HepG2 (cell line): Measurements from ENCODE around the gene SPDL1. TPM values are rescaled to one million over a fixed set of nuclear protein-coding genes. Genes with fewer than 3 reads are reported as not detected.
A peak's percentile ranks its signal among the peaks of the same experiment; 100 is the strongest.

Experiments used
- ADNP ChIP-seq: sonication (generic); formaldehyde crosslinking; IDR thresholded peaks from 2 replicates; pipeline ENCODE4 v1.4.0; 2020; ENCODE audit warnings: missing genetic modification reagents
- ASH2L ChIP-seq: fragments of 300-600, 200-600 bp; sonication (generic); IDR thresholded peaks from 2 replicates; pipeline ENCODE4 v1.7.0; 2017; ENCODE audit warnings: low read depth, mild to moderate bottlenecking, moderate library complexity, mixed read lengths, low read length; ENCODE audit not compliant: insufficient read length
- ATM ChIP-seq: fragments of 450-650 bp; IDR thresholded peaks from 2 replicates; pipeline ENCODE4 v1.7.1; 2017; ENCODE audit warnings: mild to moderate bottlenecking, borderline replicate concordance
- CC2D1A ChIP-seq: sonication (generic); formaldehyde crosslinking; IDR thresholded peaks from 2 replicates; pipeline ENCODE4 v1.8.1; 2023; ENCODE audit warnings: mild to moderate bottlenecking, missing genetic modification reagents
- CENPX ChIP-seq: sonication (generic); formaldehyde crosslinking; IDR thresholded peaks from 2 replicates; pipeline ENCODE4 v1.9.0; 2021; ENCODE audit warnings: mild to moderate bottlenecking, missing genetic modification reagents, moderate library complexity
- CERS6 ChIP-seq: sonication (generic); formaldehyde crosslinking; IDR thresholded peaks from 2 replicates; pipeline ENCODE4 v1.5.0; 2020; ENCODE audit warnings: missing genetic modification reagents
- ELF1 ChIP-seq: sonication (generic); formaldehyde crosslinking; IDR thresholded peaks from 2 replicates; pipeline ENCODE4 v1.4.0; 2020; ENCODE audit warnings: missing genetic modification reagents
- HDAC2 ChIP-seq: sonication (generic); formaldehyde crosslinking; IDR thresholded peaks from 2 replicates; pipeline ENCODE4 v1.4.0; 2020; ENCODE audit warnings: missing genetic modification reagents
- HDAC6 ChIP-seq: fragments of 200-600 bp; sonication (generic); IDR thresholded peaks from 2 replicates; pipeline ENCODE4 v1.7.0; 2017; ENCODE audit warnings: mild to moderate bottlenecking, antibody characterized with exemption, low read length, low read depth
- MBD4 ChIP-seq: IDR thresholded peaks from 2 replicates; pipeline ENCODE4 v1.6.1; 2012; ENCODE audit warnings: low read length, inconsistent platforms, borderline replicate concordance
- MED13 ChIP-seq: sonication (generic); formaldehyde crosslinking; IDR thresholded peaks from 2 replicates; pipeline ENCODE4 v1.5.0; 2020; ENCODE audit warnings: missing genetic modification reagents
- NR2F1 ChIP-seq, 2 experiments: fragments of 450-650 bp in 1 of 2; formaldehyde crosslinking in 1 of 2; IDR thresholded peaks; 2 replicates each; pipeline versions ENCODE4 v1.5.0 to v1.6.1; 2016 to 2020; ENCODE audit warnings: mild to moderate bottlenecking in 1 of 2, missing compliant biosample characterization in 1 of 2, missing genetic modification reagents in 1 of 2, moderate library complexity in 1 of 2
- PCBP1 ChIP-seq: fragments of 200-400 bp; formaldehyde crosslinking; IDR thresholded peaks from 2 replicates; pipeline ENCODE4 v1.6.1; 2017; ENCODE audit warnings: mild to moderate bottlenecking, low read depth, low read length, borderline replicate concordance
- POGZ ChIP-seq: sonication (generic); formaldehyde crosslinking; IDR thresholded peaks from 2 replicates; pipeline ENCODE4 v1.4.0; 2020; ENCODE audit warnings: mild to moderate bottlenecking, missing genetic modification reagents
- PPARG ChIP-seq: conservative IDR thresholded peaks from 2 replicates; pipeline ENCODE4 v1.6.1; 2016; ENCODE audit warnings: missing biosample characterization, missing genetic modification reagents
- PTBP1 ChIP-seq: fragments of 200-400 bp; formaldehyde crosslinking; IDR thresholded peaks from 2 replicates; pipeline ENCODE4 v1.6.1; 2018; ENCODE audit warnings: low read length, low read depth; ENCODE audit not compliant: poor library complexity, severe bottlenecking
- SALL1 ChIP-seq: sonication (generic); formaldehyde crosslinking; IDR thresholded peaks from 2 replicates; pipeline ENCODE4 v1.8.0; 2022; ENCODE audit warnings: mild to moderate bottlenecking, missing genetic modification reagents
- TSC22D2 ChIP-seq: sonication (generic); formaldehyde crosslinking; IDR thresholded peaks from 2 replicates; pipeline ENCODE4 v1.5.1; 2020; ENCODE audit warnings: missing genetic modification reagents, mild to moderate bottlenecking, borderline replicate concordance
- ZBTB1 ChIP-seq: sonication (generic); formaldehyde crosslinking; IDR thresholded peaks from 2 replicates; pipeline ENCODE4 v1.4.0; 2020; ENCODE audit warnings: missing genetic modification reagents, borderline replicate concordance
- ZBTB37 ChIP-seq: sonication (generic); formaldehyde crosslinking; IDR thresholded peaks from 2 replicates; pipeline ENCODE4 v1.4.0; 2020; ENCODE audit warnings: mild to moderate bottlenecking, missing genetic modification reagents
- ZMYM2 ChIP-seq: sonication (generic); formaldehyde crosslinking; IDR thresholded peaks from 2 replicates; pipeline ENCODE4 v1.8.0; 2022; ENCODE audit warnings: mild to moderate bottlenecking, missing genetic modification reagents
- ZNF20 ChIP-seq: sonication (generic); formaldehyde crosslinking; IDR thresholded peaks from 2 replicates; pipeline ENCODE4 v1.4.0; 2020; ENCODE audit warnings: mild to moderate bottlenecking, moderate library complexity, missing genetic modification reagents
- ZNF335 ChIP-seq: sonication (generic); formaldehyde crosslinking; IDR thresholded peaks from 2 replicates; pipeline ENCODE4 v1.4.0; 2020; ENCODE audit warnings: missing genetic modification reagents
- ZNF362 ChIP-seq: sonication (generic); formaldehyde crosslinking; IDR thresholded peaks from 2 replicates; pipeline ENCODE4 v1.4.0; 2020; ENCODE audit warnings: missing genetic modification reagents, mild to moderate bottlenecking, borderline replicate concordance
- ZNF501 ChIP-seq: sonication (generic); formaldehyde crosslinking; IDR thresholded peaks from 2 replicates; pipeline ENCODE4 v1.5.1; 2020; ENCODE audit warnings: mild to moderate bottlenecking, moderate library complexity, missing genetic modification reagents
- ZNF576 ChIP-seq: sonication (generic); formaldehyde crosslinking; IDR thresholded peaks from 2 replicates; pipeline ENCODE4 v1.4.0; 2020; ENCODE audit warnings: mild to moderate bottlenecking, missing genetic modification reagents
- ZNF7 ChIP-seq: IDR thresholded peaks from 2 replicates; pipeline ENCODE4 v1.6.1; 2016; ENCODE audit warnings: missing biosample characterization, missing genetic modification reagents
- ZNF772 ChIP-seq: sonication (generic); formaldehyde crosslinking; IDR thresholded peaks from 2 replicates; pipeline ENCODE4 v1.5.0; 2020; ENCODE audit warnings: mild to moderate bottlenecking, missing genetic modification reagents
- polyA plus RNA-seq, 8 experiments: library from polyadenylated mRNA; depleted of rRNA in 3 of 8; stranded (reverse) in 7 of 8; unstranded in 1 of 8; fragments of >200 nt; fragmentation: Illumina TruSeq in 4 of 8; extraction: Trizol in 4 of 8; gene quantifications; 2 replicates each; pipeline versions ENCODE4 v1.2.1 to v1.2.3, GENCODE V29; 2011 to 2016; ENCODE audit warnings: low read depth in 4 of 8, missing spikeins in 1 of 8, mixed read lengths in 1 of 8; ENCODE audit not compliant: insufficient read depth in 1 of 8
- total RNA-seq, 5 experiments: library from RNA; depleted of rRNA; stranded (reverse); fragments of >200 nt; fragmentation: Illumina TruSeq; extraction: Trizol; gene quantifications; 2 replicates each; pipeline ENCODE4 v1.2.3, GENCODE V29; 2016; ENCODE audit warnings: low read depth in 1 of 5

SPDL1 gene
- total and polyA plus RNA-seq, 2 of the 13 experiments (the other 11 are each of a cell fraction or from before 2014, with no cell fraction given) = 10.9 to 36.6 TPM

- no peak for TF ChIP-seq ZBTB1
- no peak for TF ChIP-seq HDAC6
- TF ChIP-seq ELF1 (CRISPR knock-in tag) = no peak; the same call in 1 of the 2 replicates
- TF ChIP-seq ZNF362 = no peak
- no peak for TF ChIP-seq ZNF7
- TF ChIP-seq ZNF576 (CRISPR knock-in tag) = no peak
- no peak; the same call in 1 of the 2 replicates for TF ChIP-seq PPARG (CRISPR knock-in tag)
- peak; percentile 20; the same call in 1 of the 2 replicates for TF ChIP-seq ZNF772
- TF ChIP-seq ATM = no peak
- no peak for TF ChIP-seq ZMYM2 (CRISPR knock-in tag)
- TF ChIP-seq PTBP1 = no peak
- peak; percentile 72 for TF ChIP-seq POGZ (CRISPR knock-in tag)
- peak; percentile 88 for TF ChIP-seq ZNF501
- no peak for TF ChIP-seq ZBTB37 (CRISPR knock-in tag)
- no peak for TF ChIP-seq CENPX (CRISPR knock-in tag)
- no peak for TF ChIP-seq NR2F1 (CRISPR knock-in tag; IDR thresholded peaks at IDR 0.05)
- TF ChIP-seq ASH2L = peak; percentile 78
- no peak for TF ChIP-seq CC2D1A
- TF ChIP-seq PCBP1 = no peak
- no peak for TF ChIP-seq ZNF20 (CRISPR knock-in tag)
- TF ChIP-seq HDAC2 (CRISPR knock-in tag) = no peak; the same call in 1 of the 2 replicates
- peak; percentile 65; the same call in 1 of the 2 replicates for TF ChIP-seq TSC22D2 (CRISPR knock-in tag)
- no peak for TF ChIP-seq MED13 (CRISPR knock-in tag)
- no peak for TF ChIP-seq CERS6 (CRISPR knock-in tag)
- TF ChIP-seq MBD4 = no peak
- peak; percentile 69 for TF ChIP-seq SALL1
- no peak for TF ChIP-seq ADNP
- no peak for TF ChIP-seq ZNF335 (CRISPR knock-in tag)
Measured at GRCh38 chr5:169583424-169584220, at the start of gene SPDL1 (continued).
